Muscle of leg (tissue), 11 donors: ENCODE results near the gene RIC8A. TPM values are rescaled to one million over a fixed set of nuclear protein-coding genes. Genes with fewer than 3 reads are reported as not detected.
"Not testable (repeated sequence)": the region's sequence is repeated elsewhere in the genome, so short reads cannot be mapped to it uniquely, and the experiment has no call there.

Experiments
- DNase-seq: peaks from one replicate; pipeline ENCODE4 v3.0.0; 2013
- H3K27ac ChIP-seq: one replicate; pipeline ENCODE4 v1.5.1; 2013; ENCODE audit warnings: mild to moderate bottlenecking, low read length, control low read depth
- H3K27me3 ChIP-seq: one replicate; pipeline ENCODE4 v1.6.1; 2013; ENCODE audit warnings: low read length; ENCODE audit not compliant: control insufficient read depth, insufficient read depth
- H3K36me3 ChIP-seq: one replicate; pipeline ENCODE4 v1.6.1; 2013; ENCODE audit warnings: low read length; ENCODE audit not compliant: control insufficient read depth, insufficient read depth
- H3K4me1 ChIP-seq: one replicate; pipeline ENCODE4 v1.6.1; 2013; ENCODE audit warnings: low read length; ENCODE audit not compliant: control insufficient read depth, insufficient read depth
- H3K4me3 ChIP-seq: one replicate; pipeline ENCODE4 v1.5.1; 2013; ENCODE audit warnings: low read length, control low read depth
- H3K9me3 ChIP-seq: replicated peaks from 2 replicates; pipeline ENCODE4 v1.6.1; 2013; ENCODE audit warnings: low read depth, low read length; ENCODE audit not compliant: control insufficient read depth
- WGBS: methylation state at CpG from one replicate; pipeline ENCODE4 v1.1.5; 2013; ENCODE audit warnings: missing lambda C conversion rate; ENCODE audit not compliant: insufficient coverage; 5-methylcytosine and 5-hydroxymethylcytosine counted together
- polyA plus RNA-seq, 8 donors: library from polyadenylated mRNA; unstranded; fragments of 120-200 nt; gene quantifications; one replicate each; pipeline versions ENCODE4 v1.2.1 to v1.2.3, GENCODE V29; 2013; ENCODE audit warnings: inconsistent platforms in 1 of 8, low replicate concordance in 1 of 8; ENCODE audit not compliant: insufficient read length in 8 of 8, insufficient read depth in 1 of 8
- total RNA-seq: library from RNA; stranded (reverse); fragments of 120-200 nt; gene quantifications from one replicate; pipeline ENCODE4 v1.2.4, GENCODE V29; 2013

The RIC8A gene
- total and polyA plus RNA-seq, 9 donors = 58.2 to 85.4 (median 70.0) TPM

DNA sequence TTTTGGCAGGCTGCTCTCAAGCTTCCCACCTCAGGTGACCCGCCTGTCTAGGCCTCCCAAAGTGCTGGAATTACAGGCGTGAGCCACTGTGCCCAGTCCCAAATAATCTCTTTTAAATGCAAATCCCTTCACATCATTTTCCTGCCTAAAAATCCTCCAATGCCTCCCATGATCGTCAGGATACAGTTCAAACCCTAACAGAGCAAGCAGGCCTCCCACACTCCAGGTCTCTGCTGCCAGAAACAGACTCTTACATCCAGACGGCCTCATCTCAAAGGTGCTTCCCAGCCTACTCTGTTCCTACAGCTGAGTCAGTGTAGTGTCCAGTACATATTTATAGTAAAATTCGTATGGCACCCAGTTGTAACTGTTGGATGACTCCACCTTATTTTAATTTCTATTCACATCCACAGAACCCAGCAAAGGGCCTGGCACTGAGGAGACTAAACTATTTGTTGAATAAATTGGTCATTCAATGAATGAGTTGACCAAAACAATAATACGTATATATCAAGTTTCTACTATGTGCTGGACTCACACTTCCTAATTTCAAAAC lies 20.4 kb downstream of the RIC8A start:
- no peak overlapping the region for H3K27ac ChIP-seq
- H3K27me3 ChIP-seq = no peaks in the 10 kb centered on the region
- DNase-seq = no peak
- H3K36me3 ChIP-seq = peaks cover 25% of the 10 kb centered on the region
- H3K4me1 ChIP-seq = no peaks in the 10 kb centered on the region
- WGBS = 85% methylated on average over 2 of the region's 6 CpGs
- no peaks in the 10 kb centered on the region for H3K9me3 ChIP-seq
- H3K4me3 ChIP-seq = no peak overlapping the region

- peaks cover 14% of the 10 kb centered on the region for H3K36me3 ChIP-seq
- DNase-seq = no peak
- no peak overlapping the region for H3K27ac ChIP-seq
- H3K27me3 ChIP-seq = no peaks in the 10 kb centered on the region
- WGBS = 91% methylated on average over 6 of the region's 10 CpGs
- H3K4me1 ChIP-seq = peaks cover 4% of the 10 kb centered on the region
- H3K4me3 ChIP-seq = no peak overlapping the region
- H3K9me3 ChIP-seq = no peaks in the 10 kb centered on the region
Measured at GRCh38 chr11:230431-230830, 22.9 kb downstream of the RIC8A start.

- Histone ChIP-seq H3K27ac (no peak overlapping the region), H3K4me1 (peaks cover 10% of the 10 kb centered on the region), H3K36me3 (peaks cover 10% of the 10 kb centered on the region), H3K9me3 (no peaks in the 10 kb centered on the region), H3K27me3 (no peaks in the 10 kb centered on the region), H3K4me3 (no peak overlapping the region)
- 89% methylated on average over 18 of the region's 20 CpGs for WGBS
- DNase-seq = no peak
Measured at GRCh38 chr11:232783-233565, 25.5 kb downstream of the RIC8A start.

DNA sequence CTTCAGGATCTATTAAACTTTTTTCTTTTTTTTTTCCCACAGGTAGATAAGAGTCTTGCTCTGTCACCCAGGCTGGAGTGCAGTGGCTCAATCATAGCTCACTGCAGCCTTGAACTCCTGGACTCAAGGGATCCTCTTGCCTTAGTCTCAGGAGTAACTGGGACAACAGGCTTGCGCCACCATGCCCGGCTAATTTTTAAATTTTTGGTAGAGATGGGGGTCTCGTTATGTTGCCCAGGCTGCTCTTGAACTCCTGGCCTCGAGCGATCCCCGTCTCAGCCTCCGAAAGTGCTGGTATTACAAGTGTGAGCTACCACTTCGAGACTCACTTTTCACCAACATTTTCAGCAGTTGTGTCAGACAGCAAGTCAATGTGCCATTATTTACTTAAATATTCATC lies 27.7 kb downstream of the RIC8A start:
- no peak for DNase-seq
- H3K27ac ChIP-seq = no peak overlapping the region
- H3K27me3 ChIP-seq = no peaks in the 10 kb centered on the region
- H3K4me1 ChIP-seq = peaks cover 10% of the 10 kb centered on the region
- no peaks in the 10 kb centered on the region for H3K9me3 ChIP-seq
- WGBS = 93% methylated on average over 5 of the region's 8 CpGs
- H3K36me3 ChIP-seq = peaks cover 11% of the 10 kb centered on the region
- H3K4me3 ChIP-seq = peak overlapping the region; percentile 91

- 0% methylated on average over 7 of the region's 13 CpGs for WGBS
- Histone ChIP-seq H3K36me3 (peaks cover 8% of the 10 kb centered on the region), H3K9me3 (no peaks in the 10 kb centered on the region), H3K27me3 (no peaks in the 10 kb centered on the region), H3K27ac (peak overlapping the region; percentile 88), H3K4me3 (peak overlapping the region; percentile 91), H3K4me1 (peaks cover 10% of the 10 kb centered on the region)
- DNase-seq = no peak
Measured at GRCh38 chr11:235609-235996, 28.1 kb downstream of the RIC8A start.

- Histone ChIP-seq H3K36me3 (peaks cover 12% of the 10 kb centered on the region), H3K4me3 (peak within 1 kb of the TSS; percentile 98), H3K4me1 (peaks cover 10% of the 10 kb centered on the region), H3K27ac (peak within 1 kb of the TSS; percentile 98), H3K27me3 (no peaks in the 10 kb centered on the region), H3K9me3 (no peaks in the 10 kb centered on the region)
- DNase-seq = peak; percentile 93
- 0% methylated on average over 24 of the region's 70 CpGs for WGBS
Measured at GRCh38 chr11:235997-236773, 28.7 kb downstream of the RIC8A start, which contains the start of gene SIRT3. Gene SIRT3, minus strand, starts transcription at chr11:236342. Its CDS starts 14 bp downstream, at chr11:236328.

DNA sequence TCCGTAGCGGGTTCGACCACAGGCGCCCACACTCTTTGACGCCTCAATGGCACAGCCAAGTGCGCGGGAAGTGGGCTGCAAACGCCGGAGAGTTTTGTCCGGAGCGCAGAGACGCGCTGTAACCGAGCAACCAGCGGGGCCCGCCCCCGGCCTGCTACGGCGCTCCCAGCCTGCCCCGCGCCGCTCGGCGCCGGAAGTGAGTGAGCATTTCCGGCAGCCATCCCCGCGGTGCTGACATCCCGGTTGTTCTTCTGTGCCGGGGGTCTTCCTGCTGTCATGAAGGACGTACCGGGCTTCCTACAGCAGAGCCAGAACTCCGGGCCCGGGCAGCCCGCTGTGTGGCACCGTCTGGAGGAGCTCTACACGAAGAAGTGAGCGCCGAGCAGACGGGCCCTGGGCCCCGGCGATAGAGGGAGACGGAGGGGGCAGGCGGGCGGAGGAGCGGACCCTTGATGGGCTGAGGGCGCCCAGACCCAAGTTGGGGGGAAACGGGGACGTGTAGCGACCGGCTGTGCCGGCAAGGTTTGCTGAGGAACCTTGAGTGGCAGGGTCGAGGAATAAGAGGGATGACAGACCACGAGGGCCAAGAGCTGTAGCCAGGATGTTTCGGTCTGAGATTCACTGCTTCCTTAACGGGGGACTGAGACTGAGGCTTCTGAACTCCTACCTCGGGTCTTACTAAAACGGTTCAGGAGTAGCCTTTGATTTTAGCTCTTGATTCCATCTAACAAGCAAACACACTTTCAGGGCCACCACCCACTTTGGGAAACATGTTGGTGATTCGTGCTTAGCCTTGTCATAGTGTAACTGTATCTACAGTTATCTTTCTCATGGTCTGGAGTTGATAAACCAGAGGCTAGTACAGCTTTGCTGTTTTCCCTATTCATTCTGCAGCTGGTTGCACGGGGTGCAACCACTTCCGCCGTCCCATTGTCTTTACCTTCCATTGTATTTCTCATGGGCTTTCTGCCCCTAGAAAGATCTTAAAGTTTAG lies 29.6 kb downstream of the RIC8A start, which contains the start of gene PSMD13:
TSS of gene PSMD13 (plus strand) at position 203 of the 994 bp plus-strand sequence. CDS start at position 277, 74 bp downstream.
- WGBS = under 1% methylated on average over 58 of the region's 62 CpGs
- Histone ChIP-seq H3K4me1 (peaks cover 10% of the 10 kb centered on the region), H3K27me3 (no peaks in the 10 kb centered on the region), H3K36me3 (peaks cover 18% of the 10 kb centered on the region), H3K9me3 (no peaks in the 10 kb centered on the region), H3K27ac (peak within 1 kb of the TSS; percentile 98), H3K4me3 (peak within 1 kb of the TSS; percentile 98)
- DNase-seq = peak; percentile 94

GRCh38 chr11:238346-238745 lies 30.8 kb downstream of the RIC8A start:
- not testable (repeated sequence) for H3K9me3 ChIP-seq, H3K4me3 ChIP-seq, H3K27ac ChIP-seq, DNase-seq, H3K27me3 ChIP-seq
- WGBS = 83% methylated on average over 6 of the region's 7 CpGs
- Histone ChIP-seq H3K36me3 (peaks cover 18% of the 10 kb centered on the region), H3K4me1 (peaks cover 10% of the 10 kb centered on the region)

DNA sequence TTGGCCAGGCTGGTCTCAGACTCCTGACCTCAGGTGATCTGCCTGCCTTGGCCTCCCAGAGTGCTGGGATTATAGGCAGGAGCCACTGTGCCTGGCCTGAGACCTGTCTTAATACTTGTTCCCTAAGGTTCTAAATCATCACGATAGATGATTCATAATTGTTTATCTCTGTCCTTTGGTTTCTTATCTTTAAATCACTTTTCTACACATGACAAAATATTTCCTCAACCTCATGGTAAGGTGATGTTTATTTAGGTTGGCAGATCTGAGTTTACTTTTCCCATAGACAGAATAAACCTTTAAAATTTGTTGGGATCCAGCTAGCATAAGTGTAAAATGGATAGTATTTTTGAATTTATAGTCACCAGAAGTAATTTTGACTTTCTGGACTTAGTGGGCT lies 32.8 kb downstream of the RIC8A start:
- H3K27me3 ChIP-seq = no peaks in the 10 kb centered on the region
- peaks cover 29% of the 10 kb centered on the region for H3K36me3 ChIP-seq
- H3K4me1 ChIP-seq = peaks cover 8% of the 10 kb centered on the region
- H3K27ac ChIP-seq = no peak overlapping the region
- no peak overlapping the region for H3K4me3 ChIP-seq
- whole genome bisulfite sequencing = no CpG with 5 or more reads among the region's 1 CpG
- H3K9me3 ChIP-seq = no peaks in the 10 kb centered on the region
- no peak for DNase-seq
